Keratinocyte (primary cell): ENCODE measurements around the gene SPIN1. TPM values are rescaled to one million over a fixed set of nuclear protein-coding genes. Genes with fewer than 3 reads are reported as not detected.

ENCODE experiments used
- DNase-seq: peaks from one replicate; pipeline ENCODE4 v3.0.0-alpha.2; 2011; ENCODE audit warnings: low read depth, missing footprints, low spot score
- FAIRE-seq: peaks from 2 replicates; lab custom pipeline; 2011; peaks lifted over from hg19 to GRCh38; lab: Jason Lieb, UNC
- H2AFZ ChIP-seq: 2 replicates; pipeline ENCODE4 v1.6.0; 2012; ENCODE audit warnings: low read length, control low read depth, inconsistent platforms; ENCODE audit not compliant: control insufficient read depth
- H3K27ac ChIP-seq: 2 replicates; pipeline ENCODE4 v1.5.1; 2011; ENCODE audit warnings: low read length; ENCODE audit not compliant: control insufficient read depth, insufficient read depth
- H3K27me3 ChIP-seq: 3 replicates; pipeline ENCODE4 v1.6.0; 2011; ENCODE audit warnings: low read length; ENCODE audit not compliant: control insufficient read depth, insufficient read depth; ENCODE audit errors: extremely low read depth
- H3K36me3 ChIP-seq, 2 experiments: 2 replicates in 1 of 2; 3 replicates in 1 of 2; pipeline ENCODE4 v1.5.1; 2011; ENCODE audit warnings: low read length in 2 of 2, mild to moderate bottlenecking in 1 of 2; ENCODE audit not compliant: control insufficient read depth in 2 of 2, insufficient read depth in 2 of 2; ENCODE audit errors: extremely low read depth in 1 of 2
- H3K4me1 ChIP-seq: 3 replicates; pipeline ENCODE4 v1.5.1; 2011; ENCODE audit warnings: low read length; ENCODE audit not compliant: control insufficient read depth, insufficient read depth; ENCODE audit errors: extremely low read depth
- H3K4me2 ChIP-seq: 3 replicates; pipeline ENCODE4 v1.6.0; 2011; ENCODE audit warnings: low read depth, low read length; ENCODE audit not compliant: control insufficient read depth, insufficient read depth; ENCODE audit errors: extremely low read depth
- H3K4me3 ChIP-seq, 3 experiments: fragments of 200-600 bp in 1 of 3; sonication (generic) in 1 of 3; 2 replicates in 2 of 3; 3 replicates in 1 of 3; pipeline ENCODE4 v1.5.1; 2011 to 2016; ENCODE audit warnings: low read length in 3 of 3, mild to moderate bottlenecking in 3 of 3, control low read depth in 2 of 3, inconsistent platforms in 1 of 3, low read depth in 1 of 3, mixed read lengths in 1 of 3, mixed run types in 1 of 3, moderate library complexity in 1 of 3; ENCODE audit not compliant: control insufficient read depth in 2 of 3, insufficient read depth in 2 of 3; ENCODE audit errors: extremely low read depth in 1 of 3
- H3K79me2 ChIP-seq: 2 replicates; pipeline ENCODE4 v1.6.0; 2012; ENCODE audit warnings: low read length; ENCODE audit not compliant: control insufficient read depth, insufficient read depth
- H3K9ac ChIP-seq: 3 replicates; pipeline ENCODE4 v1.6.0; 2011; ENCODE audit warnings: low read length; ENCODE audit not compliant: control insufficient read depth, insufficient read depth; ENCODE audit errors: extremely low read depth
- H3K9me1 ChIP-seq: 3 replicates; pipeline ENCODE4 v1.6.0; 2011; ENCODE audit warnings: low read length; ENCODE audit not compliant: control insufficient read depth, insufficient read depth; ENCODE audit errors: extremely low read depth
- H3K9me3 ChIP-seq: 2 replicates; pipeline ENCODE4 v1.5.1; 2012; ENCODE audit warnings: low read depth, low read length; ENCODE audit not compliant: control insufficient read depth
- H4K20me1 ChIP-seq: 3 replicates; pipeline ENCODE4 v1.6.0; 2011; ENCODE audit warnings: low read length; ENCODE audit not compliant: control insufficient read depth, insufficient read depth; ENCODE audit errors: extremely low read depth
- CTCF ChIP-seq, 3 experiments: IDR thresholded peaks in 1 of 3; conservative IDR thresholded peaks in 1 of 3; optimal IDR thresholded peaks in 1 of 3; 2 replicates in 2 of 3; 3 replicates in 1 of 3; pipeline versions ENCODE3 to v1.5.1; 2011; ENCODE audit warnings: low read length in 3 of 3, mild to moderate bottlenecking in 3 of 3, moderate library complexity in 2 of 3, control low read depth in 1 of 3, inconsistent platforms in 1 of 3; ENCODE audit not compliant: insufficient read depth in 2 of 3; ENCODE audit errors: extremely low read depth in 1 of 3
- EZH2 ChIP-seq: IDR thresholded peaks from one replicate; pipeline ENCODE4 v1.6.1; 2012; ENCODE audit warnings: inconsistent platforms, mild to moderate bottlenecking, low read length, moderate library complexity
- dilution Hi-C: fragments of 300-500 bp; cut with MboI; formaldehyde crosslinking; loops from one replicate; pipeline ENCODE4 v1.7.0; 2020; ENCODE audit warnings: low sequenced_read_pairs; ENCODE audit not compliant: extremely low pct_ligation_motif_present
- polyA plus RNA-seq, 5 experiments: library from polyadenylated mRNA; depleted of rRNA in 3 of 5; stranded (reverse) in 3 of 5; stranded (forward) in 1 of 5; unstranded in 1 of 5; fragments of >200 nt; gene quantifications; 1 replicate in 1 of 5; 2 replicates in 3 of 5; 3 replicates in 1 of 5; pipeline versions ENCODE4 v1.2.1 to v1.2.3, GENCODE V29; 2011 to 2012; ENCODE audit warnings: missing spikeins in 2 of 5, low read depth in 1 of 5, low replicate concordance in 1 of 5

SPIN1 gene
- polyA plus RNA-seq, 1 donor (not counting 4 experiments of a cell fraction or from before 2014, with no cell fraction given), result 68.8 TPM

DNA sequence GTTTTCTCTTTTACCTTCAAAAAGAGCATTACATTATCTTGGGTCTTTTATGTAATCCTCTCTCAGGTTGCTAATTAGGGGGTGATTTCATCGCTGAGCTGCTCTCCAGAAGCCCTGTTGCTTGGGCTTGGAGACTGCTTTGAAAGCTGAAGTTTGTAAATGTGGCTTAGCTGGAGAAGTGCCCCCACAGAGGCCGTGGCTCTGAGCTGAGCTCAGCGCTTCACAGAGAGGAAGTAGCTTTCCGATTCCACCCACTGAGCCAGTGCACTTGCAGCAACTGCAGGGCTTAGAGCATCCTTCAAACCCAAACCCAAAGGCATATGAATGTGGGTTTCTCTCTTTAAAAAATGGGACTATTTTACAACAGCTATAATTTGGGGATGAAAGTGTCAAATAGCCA lies 133.1 kb downstream of the SPIN1 start:
- no peak overlapping the region for H3K27ac ChIP-seq
- H3K4me3 ChIP-seq, result no peak overlapping the region
- H3K9me3 ChIP-seq, result no peaks in the 10 kb centered on the region
- dilution Hi-C loops, result no loop called here
- no peaks in the 10 kb centered on the region for H3K27me3 ChIP-seq
- H3K9me1 ChIP-seq, result no peaks in the 10 kb centered on the region
- FAIRE-seq, result no peak
- no peak for DNase-seq
- H3K4me2 ChIP-seq, result no peak overlapping the region
- H3K36me3 ChIP-seq, result no peaks in the 10 kb centered on the region
- no peaks in the 10 kb centered on the region for H3K4me1 ChIP-seq
- no peaks in the 10 kb centered on the region for H4K20me1 ChIP-seq
- no peak overlapping the region for H2AFZ ChIP-seq
- no peak overlapping the region for H3K9ac ChIP-seq
- H3K79me2 ChIP-seq, result no peaks in the 10 kb centered on the region
- TF ChIP-seq CTCF (optimal IDR thresholded peaks at IDR 0.05 in 1 of 3, IDR thresholded peaks at IDR 0.05 in 1 of 3, conservative IDR thresholded peaks at IDR 0.05 in 1 of 3; ENCODE audit: extremely low read depth in 1 of 3, insufficient read depth in 2 of 3, low read length in 3 of 3) (no peak), EZH2 (no peak)

DNA sequence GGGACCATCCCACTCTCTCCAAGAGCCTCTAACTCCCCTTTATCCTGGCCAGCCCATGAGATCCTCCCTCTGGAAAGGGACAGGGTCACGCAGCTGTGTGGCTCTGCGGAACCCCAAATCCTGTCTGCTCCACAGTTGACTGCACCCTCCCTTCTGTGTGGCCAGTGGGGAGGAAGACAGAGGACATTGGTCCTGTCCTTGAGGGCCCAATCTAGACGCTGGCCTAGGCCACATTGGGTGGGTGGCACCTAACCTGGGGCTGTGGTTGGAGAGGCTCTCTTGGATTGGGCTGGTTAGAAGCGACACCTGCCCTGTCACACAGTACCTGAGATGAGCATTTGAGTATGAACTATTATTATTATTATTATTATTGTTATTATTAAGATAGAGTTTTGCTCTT lies 134.1 kb downstream of the SPIN1 start:
- dilution Hi-C loops, result no loop called here
- DNase-seq, result no peak
- Histone ChIP-seq H3K4me1 (no peaks in the 10 kb centered on the region), H3K79me2 (no peaks in the 10 kb centered on the region), H3K9me3 (no peaks in the 10 kb centered on the region), H3K4me3 (no peak overlapping the region), H3K27me3 (no peaks in the 10 kb centered on the region), H3K27ac (no peak overlapping the region), H3K36me3 (no peaks in the 10 kb centered on the region), H3K4me2 (no peak overlapping the region), H3K9me1 (no peaks in the 10 kb centered on the region), H3K9ac (no peak overlapping the region), H2AFZ (no peak overlapping the region), H4K20me1 (no peaks in the 10 kb centered on the region)
- no peak for TF ChIP-seq EZH2
- no peak for TF ChIP-seq CTCF (optimal IDR thresholded peaks at IDR 0.05 in 1 of 3, IDR thresholded peaks at IDR 0.05 in 1 of 3, conservative IDR thresholded peaks at IDR 0.05 in 1 of 3; ENCODE audit: extremely low read depth in 1 of 3, insufficient read depth in 2 of 3, low read length in 3 of 3)
- FAIRE-seq, result no peak
